Vagina (tissue), 2 donors: ENCODE data around the gene SOS1.

Source experiments
- POLR2A ChIP-seq, 2 donors: fragments of 450-650 bp; IDR thresholded peaks; one replicate each; pipeline ENCODE4 v1.6.1; 2017; ENCODE audit warnings: antibody characterized with exemption in 2 of 2, mild to moderate bottlenecking in 2 of 2, moderate library complexity in 2 of 2
- POLR2AphosphoS5 ChIP-seq, 2 donors: sonication (generic); formaldehyde crosslinking; IDR thresholded peaks; one replicate each; pipeline ENCODE4 v1.9.0; 2017; ENCODE audit warnings: antibody characterized with exemption in 2 of 2, mild to moderate bottlenecking in 2 of 2, low read depth in 1 of 2; ENCODE audit not compliant: insufficient read depth in 1 of 2
- TF ChIP-seq, protein P1 (sequence below), 3 experiments: fragments of 450-650 bp in 2 of 3; fragments of 200-600 bp in 1 of 3; sonication (generic) in 1 of 3; IDR thresholded peaks; one replicate each; pipeline ENCODE4 v1.5.1; 2017 to 2019; ENCODE audit warnings: antibody characterized with exemption in 3 of 3, mild to moderate bottlenecking in 2 of 3, moderate library complexity in 2 of 3

GRCh38 chr2:39095624-39096023, 25.2 kb downstream of the SOS1 start:
- no peak for TF ChIP-seq POLR2A (IDR thresholded peaks at IDR 0.05)
- TF ChIP-seq, protein P1, sequence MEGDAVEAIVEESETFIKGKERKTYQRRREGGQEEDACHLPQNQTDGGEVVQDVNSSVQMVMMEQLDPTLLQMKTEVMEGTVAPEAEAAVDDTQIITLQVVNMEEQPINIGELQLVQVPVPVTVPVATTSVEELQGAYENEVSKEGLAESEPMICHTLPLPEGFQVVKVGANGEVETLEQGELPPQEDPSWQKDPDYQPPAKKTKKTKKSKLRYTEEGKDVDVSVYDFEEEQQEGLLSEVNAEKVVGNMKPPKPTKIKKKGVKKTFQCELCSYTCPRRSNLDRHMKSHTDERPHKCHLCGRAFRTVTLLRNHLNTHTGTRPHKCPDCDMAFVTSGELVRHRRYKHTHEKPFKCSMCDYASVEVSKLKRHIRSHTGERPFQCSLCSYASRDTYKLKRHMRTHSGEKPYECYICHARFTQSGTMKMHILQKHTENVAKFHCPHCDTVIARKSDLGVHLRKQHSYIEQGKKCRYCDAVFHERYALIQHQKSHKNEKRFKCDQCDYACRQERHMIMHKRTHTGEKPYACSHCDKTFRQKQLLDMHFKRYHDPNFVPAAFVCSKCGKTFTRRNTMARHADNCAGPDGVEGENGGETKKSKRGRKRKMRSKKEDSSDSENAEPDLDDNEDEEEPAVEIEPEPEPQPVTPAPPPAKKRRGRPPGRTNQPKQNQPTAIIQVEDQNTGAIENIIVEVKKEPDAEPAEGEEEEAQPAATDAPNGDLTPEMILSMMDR (IDR thresholded peaks at IDR 0.05) = no peak
- TF ChIP-seq POLR2AphosphoS5 (IDR thresholded peaks at IDR 0.05; ENCODE audit: insufficient read depth in 1 of 2, low read depth in 1 of 2) = no peak
